Measurements from ENCODE around the gene PRKG1. TPM values are rescaled to one million over a fixed set of nuclear protein-coding genes. Genes with fewer than 3 reads are reported as not detected.

Gene PRKG1
- total and polyA plus RNA-seq, 7 donors = 4.5 to 49.0 (median 31.7) TPM

DNA sequence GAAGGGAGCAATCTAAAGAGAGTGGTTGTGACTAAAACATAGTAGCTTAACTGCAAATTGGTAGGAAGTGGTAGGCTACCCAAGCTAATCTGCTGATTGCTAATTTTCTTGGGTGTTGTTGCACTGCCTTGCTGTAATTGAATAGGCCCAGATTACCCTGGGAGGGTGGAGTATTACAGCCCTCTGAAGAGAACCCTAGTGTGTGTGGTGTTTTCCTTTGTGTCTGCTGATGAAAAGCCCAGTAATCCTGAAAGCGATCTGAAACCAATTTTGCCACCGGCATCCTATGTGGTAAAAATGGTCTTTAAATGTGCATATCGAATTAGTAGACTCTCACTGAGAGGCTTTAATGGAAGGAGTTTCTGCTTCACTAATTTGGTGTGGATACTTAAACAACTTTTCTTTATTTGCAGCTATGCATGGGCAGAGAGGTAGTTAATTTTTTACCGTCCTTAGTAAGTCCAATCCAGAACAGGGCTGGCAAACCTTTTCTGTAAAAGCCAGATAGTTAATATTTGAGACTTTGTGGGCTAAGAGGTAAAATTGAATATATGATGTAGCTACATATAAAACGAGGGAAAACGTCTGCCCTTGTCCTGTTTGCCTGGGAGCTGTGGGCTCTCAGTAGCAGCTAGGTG lies 532.7 kb downstream of the PRKG1 start:
- H3K27ac ChIP-seq = no peak overlapping the region
- ATAC-seq (no peak), DNase-seq (no peak)
- no peak overlapping the region for H3K4me3 ChIP-seq
- no peaks in the 10 kb centered on the region for H3K27me3 ChIP-seq (ENCODE audit: insufficient read depth in 3 of 3, low read length in 2 of 3)
- H3K4me1 ChIP-seq = no peaks in the 10 kb centered on the region
- intact Hi-C loops (cut with DNase I) = no loop called here
- no peaks in the 10 kb centered on the region for H3K36me3 ChIP-seq (ENCODE audit: insufficient read depth in 1 of 2, low read depth in 1 of 2)
- TF ChIP-seq, protein P1, sequence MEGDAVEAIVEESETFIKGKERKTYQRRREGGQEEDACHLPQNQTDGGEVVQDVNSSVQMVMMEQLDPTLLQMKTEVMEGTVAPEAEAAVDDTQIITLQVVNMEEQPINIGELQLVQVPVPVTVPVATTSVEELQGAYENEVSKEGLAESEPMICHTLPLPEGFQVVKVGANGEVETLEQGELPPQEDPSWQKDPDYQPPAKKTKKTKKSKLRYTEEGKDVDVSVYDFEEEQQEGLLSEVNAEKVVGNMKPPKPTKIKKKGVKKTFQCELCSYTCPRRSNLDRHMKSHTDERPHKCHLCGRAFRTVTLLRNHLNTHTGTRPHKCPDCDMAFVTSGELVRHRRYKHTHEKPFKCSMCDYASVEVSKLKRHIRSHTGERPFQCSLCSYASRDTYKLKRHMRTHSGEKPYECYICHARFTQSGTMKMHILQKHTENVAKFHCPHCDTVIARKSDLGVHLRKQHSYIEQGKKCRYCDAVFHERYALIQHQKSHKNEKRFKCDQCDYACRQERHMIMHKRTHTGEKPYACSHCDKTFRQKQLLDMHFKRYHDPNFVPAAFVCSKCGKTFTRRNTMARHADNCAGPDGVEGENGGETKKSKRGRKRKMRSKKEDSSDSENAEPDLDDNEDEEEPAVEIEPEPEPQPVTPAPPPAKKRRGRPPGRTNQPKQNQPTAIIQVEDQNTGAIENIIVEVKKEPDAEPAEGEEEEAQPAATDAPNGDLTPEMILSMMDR (IDR thresholded peaks at IDR 0.05) = no peak
- H3K9me3 ChIP-seq = peaks cover 8% of the 10 kb centered on the region
- WGBS, 3 donors = 86 to 89% (median 88%) methylated on average over 6 of the region's 6 CpGs

DNA sequence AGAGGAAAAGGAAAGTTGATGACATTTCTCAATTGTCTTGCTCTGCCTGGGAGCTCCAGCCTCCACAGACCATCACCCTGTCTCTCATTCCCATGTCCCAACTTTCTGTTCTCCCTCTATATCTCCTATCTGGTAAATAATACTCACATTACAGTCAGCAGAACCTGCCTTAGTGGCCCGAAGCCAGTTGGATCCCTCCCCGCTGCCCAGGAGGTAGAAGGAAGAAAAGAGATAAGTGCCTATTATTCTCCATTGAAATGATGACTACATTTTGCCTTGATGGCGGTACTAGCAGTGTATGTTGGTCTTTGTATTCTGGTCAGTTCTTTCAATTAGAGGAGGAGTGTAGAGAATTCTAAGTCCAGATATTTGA lies 533.2 kb downstream of the PRKG1 start:
- intact Hi-C loops (cut with DNase I) = no loop called here
- WGBS, 3 donors = 90 to 91% (median 90%) methylated on average over 3 of the region's 3 CpGs
- Histone ChIP-seq H3K27ac (no peak overlapping the region), H3K36me3 (ENCODE audit: insufficient read depth in 1 of 2, low read depth in 1 of 2) (no peaks in the 10 kb centered on the region), H3K4me3 (no peak overlapping the region), H3K9me3 (peaks cover 10% of the 10 kb centered on the region), H3K4me1 (no peaks in the 10 kb centered on the region), H3K27me3 (ENCODE audit: insufficient read depth in 3 of 3, low read length in 2 of 3) (no peaks in the 10 kb centered on the region)
- ATAC-seq (no peak), DNase-seq (no peak)
- TF ChIP-seq, protein P1 (IDR thresholded peaks at IDR 0.05) = no peak

DNA sequence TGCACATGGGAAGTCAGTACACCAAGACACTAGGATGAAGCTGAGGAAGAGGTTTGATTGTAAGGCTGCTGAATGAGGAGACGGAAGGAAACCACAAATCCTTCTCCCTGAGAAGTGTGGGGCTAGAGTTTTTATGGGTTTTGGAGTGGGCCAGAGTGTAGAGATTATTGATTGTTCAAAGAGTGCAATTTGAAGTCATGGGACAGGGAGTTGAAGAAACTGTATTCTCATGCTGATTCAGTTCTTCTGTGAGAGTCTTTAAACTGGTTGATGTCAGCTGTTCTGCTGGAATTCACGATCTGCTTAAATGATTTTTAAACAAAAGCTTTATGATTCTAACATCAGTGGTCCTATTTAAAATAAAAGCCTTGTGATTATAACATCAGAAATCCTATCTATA lies 533.9 kb downstream of the PRKG1 start:
- Histone ChIP-seq H3K27ac (no peak overlapping the region), H3K9me3 (peaks cover 10% of the 10 kb centered on the region), H3K4me3 (no peak overlapping the region), H3K4me1 (no peaks in the 10 kb centered on the region), H3K36me3 (ENCODE audit: insufficient read depth in 1 of 2, low read depth in 1 of 2) (no peaks in the 10 kb centered on the region), H3K27me3 (ENCODE audit: insufficient read depth in 3 of 3, low read length in 2 of 3) (no peaks in the 10 kb centered on the region)
- TF ChIP-seq, protein P1 (IDR thresholded peaks at IDR 0.05) = no peak
- DNase-seq (no peak), ATAC-seq (no peak)
- WGBS, 3 donors = 60 to 64% (median 63%) methylated on average over 2 of the region's 2 CpGs
- intact Hi-C loops (cut with DNase I) = no loop called here

DNA sequence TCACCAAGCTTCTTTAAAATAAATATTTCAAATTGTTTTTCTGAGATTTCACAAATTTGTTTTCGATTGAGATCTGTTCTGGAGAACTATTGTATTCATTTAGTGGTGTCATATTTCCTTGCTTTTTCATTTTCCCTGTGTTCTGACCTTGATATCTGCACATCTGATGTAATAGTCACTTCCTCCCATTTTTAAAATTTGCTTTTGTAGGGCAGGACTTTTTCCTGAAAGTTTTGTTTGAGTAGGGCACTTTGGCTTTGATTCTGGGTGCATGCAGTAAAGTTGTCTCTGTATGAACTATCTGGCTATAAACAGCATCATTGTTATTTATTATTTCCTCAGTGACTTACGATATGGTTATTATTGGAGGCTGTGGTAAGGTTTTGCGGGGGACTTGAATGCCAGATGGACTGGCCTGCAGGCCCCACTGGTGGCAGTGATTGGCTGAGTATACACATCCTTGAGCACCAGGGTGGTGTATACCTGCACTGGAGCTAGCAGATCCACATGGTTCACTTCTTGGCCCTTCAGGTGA lies 541.5 kb downstream of the PRKG1 start:
- Histone ChIP-seq H3K27me3 (ENCODE audit: insufficient read depth in 3 of 3, low read length in 2 of 3) (no peaks in the 10 kb centered on the region), H3K4me3 (no peak overlapping the region), H3K27ac (no peak overlapping the region), H3K4me1 (no peaks in the 10 kb centered on the region), H3K9me3 (peaks cover 14% of the 10 kb centered on the region), H3K36me3 (ENCODE audit: insufficient read depth in 1 of 2, low read depth in 1 of 2) (no peaks in the 10 kb centered on the region)
- TF ChIP-seq, protein P1 (IDR thresholded peaks at IDR 0.05) = no peak
- ATAC-seq (no peak), DNase-seq (no peak)
- 69 to 80% (median 77%) methylated on average over 3 of the region's 3 CpGs for WGBS, 3 donors
- intact Hi-C loops (cut with DNase I) = no loop called here
